DND-41 (cell line): ENCODE measurements around the gene COG7.
A peak's percentile ranks its signal among the peaks of the same experiment; 100 is the strongest.
"Not testable (repeated sequence)": the region's sequence is repeated elsewhere in the genome, so short reads cannot be mapped to it uniquely, and the experiment has no call there.

Experiments
- ATAC-seq: fragments of 200-7000 bp; cut with Tn5 transposase; 3 replicates; pipeline ENCODE4 v1.9.1; 2021; ENCODE audit warnings: low read depth; ENCODE audit not compliant: insufficient read depth
- DNase-seq: peaks from one replicate; pipeline ENCODE4 v3.0.0-alpha.2; 2020
- H2AFZ ChIP-seq: 2 replicates; pipeline ENCODE4 v1.6.0; 2012; ENCODE audit warnings: low read depth, low read length
- H3K27ac ChIP-seq: 2 replicates; pipeline ENCODE4 v1.5.1; 2012; ENCODE audit warnings: low read length, inconsistent platforms
- H3K27me3 ChIP-seq: fragments of 200-600 bp; sonication (generic); 2 replicates; pipeline ENCODE4 v1.6.0; 2012; ENCODE audit warnings: low read length, mild to moderate bottlenecking, inconsistent platforms; ENCODE audit not compliant: insufficient read depth, poor library complexity
- H3K36me3 ChIP-seq: 2 replicates; pipeline ENCODE4 v1.5.1; 2012; ENCODE audit warnings: low read length, inconsistent platforms; ENCODE audit not compliant: insufficient read depth
- H3K4me1 ChIP-seq: 2 replicates; pipeline ENCODE4 v1.5.1; 2012; ENCODE audit warnings: mild to moderate bottlenecking, low read length; ENCODE audit not compliant: insufficient read depth
- H3K4me2 ChIP-seq: 2 replicates; pipeline ENCODE4 v1.6.0; 2012; ENCODE audit warnings: mild to moderate bottlenecking, moderate library complexity, low read length, inconsistent platforms; ENCODE audit not compliant: insufficient read depth
- H3K4me3 ChIP-seq, 2 experiments: fragments of 200-600 bp in 1 of 2; shearing (Covaris generic) in 1 of 2; 2 replicates each; pipeline ENCODE4 v1.5.1; 2012 to 2016; ENCODE audit warnings: inconsistent platforms in 2 of 2, low read length in 2 of 2, mild to moderate bottlenecking in 2 of 2, low read depth in 1 of 2, moderate library complexity in 1 of 2
- H3K79me2 ChIP-seq: 2 replicates; pipeline ENCODE4 v1.6.0; 2012; ENCODE audit warnings: low read length, inconsistent platforms; ENCODE audit not compliant: insufficient read depth
- H3K9ac ChIP-seq: 2 replicates; pipeline ENCODE4 v1.6.0; 2012; ENCODE audit warnings: low read depth, mild to moderate bottlenecking, inconsistent platforms, low read length, moderate library complexity
- H3K9me3 ChIP-seq: 2 replicates; pipeline ENCODE4 v1.5.1; 2012; ENCODE audit warnings: low read length, moderate library complexity, mild to moderate bottlenecking, inconsistent platforms; ENCODE audit not compliant: insufficient read depth, severe bottlenecking
- H4K20me1 ChIP-seq: 2 replicates; pipeline ENCODE4 v1.6.0; 2012; ENCODE audit warnings: low read length; ENCODE audit not compliant: insufficient read depth
- CTCF ChIP-seq: IDR thresholded peaks from 2 replicates; pipeline ENCODE4 v1.5.1; 2012; ENCODE audit warnings: borderline replicate concordance, low read length, moderate library complexity, mild to moderate bottlenecking; ENCODE audit not compliant: poor library complexity, severe bottlenecking; ENCODE audit errors: extremely low read depth
- EZH2 ChIP-seq: IDR thresholded peaks from 3 replicates; pipeline ENCODE4 v1.6.1; 2012; ENCODE audit warnings: borderline replicate concordance, low read depth, mild to moderate bottlenecking, moderate library complexity, low read length, inconsistent platforms; ENCODE audit not compliant: severe bottlenecking

COG7 gene

DNA sequence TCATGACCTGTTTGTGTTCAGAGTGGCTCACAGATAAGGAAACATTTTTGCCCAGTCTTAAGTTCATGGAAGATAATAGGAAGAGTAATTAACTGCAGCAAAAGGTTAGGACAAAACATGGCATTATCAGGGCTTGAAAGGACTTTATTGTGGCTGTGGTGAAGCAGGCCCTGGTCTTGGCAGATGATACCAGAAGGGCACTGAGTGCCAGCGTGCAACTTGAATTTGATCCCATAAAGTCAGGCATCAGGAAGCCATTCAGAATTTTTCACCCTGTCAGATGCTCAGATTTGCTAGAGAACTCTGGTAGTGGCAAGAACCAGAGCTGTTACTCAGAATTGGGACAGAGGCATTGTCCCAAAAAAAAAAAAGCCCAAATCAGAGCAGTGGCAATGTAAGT lies 11.2 kb upstream of the COG7 start:
- H3K79me2 ChIP-seq: no peaks in the 10 kb centered on the region
- H3K4me3 ChIP-seq: no peak overlapping the region
- TF ChIP-seq CTCF (no peak), EZH2 (no peak)
- H3K36me3 ChIP-seq: no peaks in the 10 kb centered on the region
- H2AFZ ChIP-seq: no peak overlapping the region
- DNase-seq: no peak
- H3K4me2 ChIP-seq: no peak overlapping the region
- H3K4me1 ChIP-seq: no peaks in the 10 kb centered on the region
- no peak overlapping the region for H3K9ac ChIP-seq
- ATAC-seq: no peak
- no peak overlapping the region for H3K27ac ChIP-seq
- H3K27me3 ChIP-seq: no peaks in the 10 kb centered on the region
- no peaks in the 10 kb centered on the region for H4K20me1 ChIP-seq
- H3K9me3 ChIP-seq: no peaks in the 10 kb centered on the region

DNA sequence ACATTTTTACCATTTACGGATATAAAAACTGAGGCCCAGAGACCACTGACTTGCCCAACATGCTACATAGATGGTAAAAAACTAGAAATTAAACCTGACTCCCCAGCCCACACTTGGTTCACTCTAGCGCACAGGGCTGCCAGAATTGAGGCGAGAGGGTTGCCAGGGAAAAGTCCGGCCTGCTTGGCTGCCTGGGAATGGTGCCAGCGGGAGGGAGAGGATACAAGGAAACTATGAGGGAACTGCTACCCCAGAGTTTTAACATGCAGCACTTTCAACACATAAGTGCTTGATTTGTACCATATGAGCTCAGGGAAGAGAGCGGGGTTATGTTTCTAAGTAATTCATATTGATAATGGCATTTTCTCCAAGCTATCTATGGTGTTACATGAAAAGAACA lies 10.0 kb upstream of the COG7 start:
- not testable (repeated sequence) for H3K4me3 ChIP-seq, H2AFZ ChIP-seq, H3K79me2 ChIP-seq, H3K9me3 ChIP-seq, H4K20me1 ChIP-seq, H3K27ac ChIP-seq, DNase-seq, H3K4me2 ChIP-seq, H3K27me3 ChIP-seq, H3K9ac ChIP-seq, ATAC-seq, H3K4me1 ChIP-seq, H3K36me3 ChIP-seq

- Histone ChIP-seq H3K36me3 (no peaks in the 10 kb centered on the region; the same call in 1 of the 2 replicates), H3K4me2 (peak overlapping the region; percentile 93), H3K27me3 (no peaks in the 10 kb centered on the region), H3K4me1 (peaks cover 33% of the 10 kb centered on the region), H3K4me3 (peak overlapping the region; percentile 72 to 75; a peak in 3 of 4 replicates), H3K9ac (peak overlapping the region; percentile 80), H2AFZ (peak overlapping the region; percentile 82), H3K9me3 (no peaks in the 10 kb centered on the region), H3K27ac (no peak overlapping the region; the same call in none of the 2 replicates), H4K20me1 (no peaks in the 10 kb centered on the region), H3K79me2 (peaks cover 28% of the 10 kb centered on the region)
- TF ChIP-seq CTCF: no peak
- TF ChIP-seq EZH2: no peak
- no peak; the same call in 2 of the 3 replicates for ATAC-seq
- no peak for DNase-seq
Observed at GRCh38 chr16:23453338-23454052, 506 bp upstream of the COG7 start.

DNA sequence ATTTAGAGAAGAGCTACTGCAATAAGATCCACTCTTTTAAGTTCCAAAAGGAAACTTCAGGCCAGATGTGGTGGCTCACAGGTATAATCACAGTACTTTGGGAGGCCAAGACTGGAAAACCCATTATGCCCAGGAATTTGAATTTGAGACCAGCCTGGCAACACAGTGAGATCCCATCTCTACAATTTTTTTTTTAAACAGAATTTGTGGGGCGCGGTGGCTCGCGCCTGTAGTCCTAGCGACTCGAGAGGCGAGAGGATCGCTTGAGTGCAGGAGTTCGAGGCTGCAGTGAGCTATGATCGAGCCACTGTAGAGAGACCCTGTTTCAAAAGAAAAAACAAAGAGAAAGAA lies 793 bp downstream of the COG7 start:
- peaks cover 34% of the 10 kb centered on the region for H3K79me2 ChIP-seq
- ATAC-seq (no peak; the same call in 2 of the 3 replicates), DNase-seq (no peak)
- H3K4me2 ChIP-seq: peak overlapping the region; percentile 93
- peak overlapping the region; percentile 85; the same call in 1 of the 2 replicates for H3K27ac ChIP-seq
- no peak for TF ChIP-seq CTCF
- no peak for TF ChIP-seq EZH2
- no peaks in the 10 kb centered on the region for H4K20me1 ChIP-seq
- peaks cover 33% of the 10 kb centered on the region for H3K4me1 ChIP-seq
- H2AFZ ChIP-seq: peak overlapping the region; percentile 82
- peak overlapping the region; percentile 80 for H3K9ac ChIP-seq
- peak overlapping the region; percentile 72 to 75 for H3K4me3 ChIP-seq
- no peaks in the 10 kb centered on the region; the same call in 1 of the 2 replicates for H3K36me3 ChIP-seq
- no peaks in the 10 kb centered on the region for H3K27me3 ChIP-seq
- no peaks in the 10 kb centered on the region for H3K9me3 ChIP-seq
